T-helper 2 cell treated with Interferon-gamma antibody and Interleukin-4, amounts not matched to agents 5 μg/mL and 100 μg/mL, for 36 hours (primary cell): ENCODE results near the gene STAG3.
"Not testable (repeated sequence)": the region's sequence is repeated elsewhere in the genome, so short reads cannot be mapped to it uniquely, and the experiment has no call there.

Experiments used
- DNase-seq: peaks from one replicate; pipeline ENCODE4 v3.0.0; 2021; ENCODE audit warnings: low spot score
- H3K27ac Mint-ChIP-seq: one replicate; pipeline ENCODE4 v1.8.0; 2021; ENCODE audit warnings: mild to moderate bottlenecking, mixed read lengths
- H3K27me3 Mint-ChIP-seq: one replicate; pipeline ENCODE4 v1.8.0; 2021; ENCODE audit warnings: low read depth, mixed read lengths
- H3K36me3 Mint-ChIP-seq: one replicate; pipeline ENCODE4 v1.8.0; 2021; ENCODE audit warnings: low read depth, mixed read lengths
- H3K4me1 Mint-ChIP-seq: one replicate; pipeline ENCODE4 v1.8.0; 2021; ENCODE audit warnings: low read depth, mixed read lengths
- H3K4me3 Mint-ChIP-seq: one replicate; pipeline ENCODE4 v1.8.0; 2022; ENCODE audit warnings: mild to moderate bottlenecking, moderate library complexity, mixed read lengths
- H3K9me3 Mint-ChIP-seq: one replicate; pipeline ENCODE4 v1.8.0; 2021; ENCODE audit warnings: mixed read lengths

STAG3 gene

GRCh38 chr7:100175296-100175935 is 2.3 kb upstream of the STAG3 start:
- no peak for DNase-seq
- peaks cover 2% of the 10 kb centered on the region for H3K9me3 Mint-ChIP-seq
- H3K4me3 Mint-ChIP-seq = peak overlapping the region; percentile 51
- peaks cover 25% of the 10 kb centered on the region for H3K4me1 Mint-ChIP-seq
- no peak overlapping the region for H3K27ac Mint-ChIP-seq
- H3K36me3 Mint-ChIP-seq = peaks cover 10% of the 10 kb centered on the region
- H3K27me3 Mint-ChIP-seq = peaks cover 7% of the 10 kb centered on the region

DNA sequence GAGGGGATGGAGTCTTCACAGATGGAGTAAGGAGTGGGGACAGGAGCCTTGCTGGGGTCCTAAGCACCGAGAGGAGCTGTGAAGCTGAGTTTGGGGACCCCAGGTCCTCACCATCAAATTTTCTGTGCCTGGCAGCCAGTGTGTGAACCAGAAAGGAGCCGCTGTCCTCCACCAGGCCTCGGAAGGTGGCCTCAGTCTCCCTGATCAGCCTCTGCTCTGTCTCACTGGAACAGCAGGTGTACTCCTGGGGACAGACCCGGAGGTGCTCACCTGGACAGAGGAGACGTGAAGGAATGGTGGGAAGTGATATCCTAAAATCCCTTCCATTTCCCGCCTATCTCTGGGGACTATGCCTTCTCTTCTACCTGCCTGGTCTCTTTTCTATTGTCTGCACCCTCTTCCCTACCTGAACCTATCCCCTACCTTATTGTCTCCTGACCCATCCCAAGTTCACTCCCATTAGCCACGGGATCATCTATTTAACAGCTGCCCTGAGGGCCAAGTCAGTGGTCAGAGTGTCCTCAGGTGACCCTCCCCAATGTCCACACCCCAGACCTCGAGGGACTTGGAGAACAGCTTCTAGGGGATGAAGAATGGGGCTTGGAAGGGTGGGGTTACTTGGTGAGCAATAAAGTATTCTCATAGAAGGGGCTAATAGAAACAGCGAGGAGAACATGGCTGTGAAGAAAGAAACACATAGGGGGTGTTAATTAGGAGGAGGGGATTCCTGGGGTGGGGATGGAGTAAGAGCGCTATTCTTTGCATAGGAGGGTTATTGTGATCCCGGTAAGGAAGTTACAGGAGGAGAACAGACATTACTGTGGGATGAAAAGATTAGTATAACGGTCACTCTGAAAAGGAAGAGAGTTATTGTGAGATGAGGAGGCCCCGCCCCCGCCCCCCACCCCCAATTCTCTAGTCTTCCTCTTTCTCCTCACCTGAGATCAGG is 1.3 kb upstream of the STAG3 start:
- peaks cover 28% of the 10 kb centered on the region for H3K4me1 Mint-ChIP-seq

DNA sequence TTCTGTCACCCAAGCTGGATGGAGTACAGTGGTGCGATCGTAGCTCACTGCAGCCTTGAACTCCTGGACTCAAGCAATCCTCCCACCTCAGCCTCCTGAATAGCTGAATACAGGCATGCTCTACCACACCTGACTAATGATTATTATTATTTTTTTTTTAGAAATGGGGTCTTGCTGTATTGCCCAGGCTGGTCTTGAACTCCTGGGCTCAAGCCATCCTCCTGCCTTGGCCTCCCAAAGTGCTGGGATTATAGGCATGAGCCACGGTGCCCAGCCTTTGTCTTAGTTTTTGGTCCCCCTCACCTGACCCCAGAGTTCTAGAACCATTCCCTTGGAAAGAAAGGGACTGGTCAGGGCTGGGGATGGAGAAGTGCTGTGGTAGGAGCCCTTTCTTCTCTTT is 2.4 kb downstream of the STAG3 start:
- Mint-ChIP-seq H3K4me1 (peaks cover 46% of the 10 kb centered on the region), H3K4me3 (peak overlapping the region; percentile 66), H3K27ac (peak overlapping the region; percentile 89)
- not testable (repeated sequence) for H3K36me3 Mint-ChIP-seq, H3K9me3 Mint-ChIP-seq, H3K27me3 Mint-ChIP-seq, DNase-seq

More for the DNA sequence above, 1.3 kb upstream of the STAG3 start:
- peaks cover 4% of the 10 kb centered on the region for H3K9me3 Mint-ChIP-seq
- H3K27ac Mint-ChIP-seq = no peak overlapping the region
- H3K36me3 Mint-ChIP-seq = peaks cover 10% of the 10 kb centered on the region
- peaks cover 2% of the 10 kb centered on the region for H3K27me3 Mint-ChIP-seq
- no peak for DNase-seq
- H3K4me3 Mint-ChIP-seq = peak overlapping the region; percentile 83

GRCh38 chr7:100182616-100183015 is 4.9 kb downstream of the STAG3 start:
- not testable (repeated sequence) for H3K27ac Mint-ChIP-seq, H3K27me3 Mint-ChIP-seq, H3K9me3 Mint-ChIP-seq, H3K36me3 Mint-ChIP-seq, DNase-seq
- peak overlapping the region; percentile 15 for H3K4me3 Mint-ChIP-seq
- H3K4me1 Mint-ChIP-seq = peaks cover 36% of the 10 kb centered on the region

DNA sequence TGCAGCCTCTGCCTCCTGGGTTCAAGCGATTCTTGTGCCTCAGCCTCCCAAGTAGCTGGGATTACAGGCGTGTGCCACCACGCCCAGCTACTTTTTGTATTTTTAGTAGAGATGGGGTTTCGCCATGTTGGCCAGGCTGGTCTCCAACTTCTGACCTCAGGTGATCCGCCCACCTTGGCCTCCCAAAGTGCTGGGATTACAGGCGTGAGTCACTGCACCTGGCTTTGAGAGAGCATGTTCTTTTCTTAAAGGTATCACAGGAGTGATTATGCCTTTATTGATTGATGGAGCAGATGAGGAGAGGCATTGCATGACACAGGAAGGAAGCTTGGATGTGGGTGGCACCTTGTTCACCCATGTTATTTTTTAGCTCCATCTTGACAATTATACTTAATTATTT is 5.4 kb downstream of the STAG3 start:
- H3K36me3 Mint-ChIP-seq, DNase-seq, H3K27me3 Mint-ChIP-seq, H3K27ac Mint-ChIP-seq, H3K4me3 Mint-ChIP-seq, H3K9me3 Mint-ChIP-seq: not testable (repeated sequence)
- peaks cover 36% of the 10 kb centered on the region for H3K4me1 Mint-ChIP-seq

DNA sequence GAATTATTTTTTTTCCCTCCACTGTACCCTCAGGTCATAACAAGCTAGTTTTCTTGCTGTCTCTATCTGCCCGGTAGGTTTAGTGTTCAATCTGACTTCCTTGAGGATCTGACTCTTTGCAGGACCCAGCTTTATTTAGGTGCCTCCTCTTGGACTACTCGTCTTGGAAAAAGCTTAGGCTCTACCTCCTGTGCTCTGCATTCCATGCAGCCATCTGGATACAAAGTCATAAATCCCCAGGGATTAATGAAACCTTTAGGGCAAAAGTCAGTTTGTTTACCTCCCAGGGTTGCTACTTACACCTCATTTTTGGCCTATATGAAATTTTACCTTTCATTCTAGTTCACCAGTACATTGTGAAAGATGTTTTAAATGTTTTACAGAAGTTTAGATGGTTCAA is 8.0 kb downstream of the STAG3 start:
- DNase-seq = no peak
- no peak overlapping the region for H3K27ac Mint-ChIP-seq
- H3K36me3 Mint-ChIP-seq = peaks cover 6% of the 10 kb centered on the region
- H3K9me3 Mint-ChIP-seq = no peaks in the 10 kb centered on the region
- H3K4me3 Mint-ChIP-seq = no peak overlapping the region
- no peaks in the 10 kb centered on the region for H3K27me3 Mint-ChIP-seq
- H3K4me1 Mint-ChIP-seq = peaks cover 36% of the 10 kb centered on the region

GRCh38 chr7:100189061-100189460 is 11.3 kb downstream of the STAG3 start:
- no peak for DNase-seq
- H3K27me3 Mint-ChIP-seq = no peaks in the 10 kb centered on the region
- peaks cover 2% of the 10 kb centered on the region for H3K36me3 Mint-ChIP-seq
- H3K4me1 Mint-ChIP-seq = peaks cover 26% of the 10 kb centered on the region
- H3K9me3 Mint-ChIP-seq = no peaks in the 10 kb centered on the region
- H3K27ac Mint-ChIP-seq = no peak overlapping the region
- H3K4me3 Mint-ChIP-seq = no peak overlapping the region

- DNase-seq = no peak
- Mint-ChIP-seq H3K4me3 (no peak overlapping the region), H3K9me3 (no peaks in the 10 kb centered on the region), H3K4me1 (peaks cover 26% of the 10 kb centered on the region), H3K27ac (peak overlapping the region; percentile 46), H3K27me3 (no peaks in the 10 kb centered on the region), H3K36me3 (peaks cover 2% of the 10 kb centered on the region)
Measured at GRCh38 chr7:100190048-100190711, 12.5 kb downstream of the STAG3 start.

- no peak for DNase-seq
- Mint-ChIP-seq H3K36me3 (peaks cover 2% of the 10 kb centered on the region), H3K4me1 (peaks cover 28% of the 10 kb centered on the region), H3K27ac (no peak overlapping the region), H3K9me3 (no peaks in the 10 kb centered on the region), H3K4me3 (no peak overlapping the region), H3K27me3 (no peaks in the 10 kb centered on the region)
Measured at GRCh38 chr7:100191775-100192174, 14.1 kb downstream of the STAG3 start.

DNA sequence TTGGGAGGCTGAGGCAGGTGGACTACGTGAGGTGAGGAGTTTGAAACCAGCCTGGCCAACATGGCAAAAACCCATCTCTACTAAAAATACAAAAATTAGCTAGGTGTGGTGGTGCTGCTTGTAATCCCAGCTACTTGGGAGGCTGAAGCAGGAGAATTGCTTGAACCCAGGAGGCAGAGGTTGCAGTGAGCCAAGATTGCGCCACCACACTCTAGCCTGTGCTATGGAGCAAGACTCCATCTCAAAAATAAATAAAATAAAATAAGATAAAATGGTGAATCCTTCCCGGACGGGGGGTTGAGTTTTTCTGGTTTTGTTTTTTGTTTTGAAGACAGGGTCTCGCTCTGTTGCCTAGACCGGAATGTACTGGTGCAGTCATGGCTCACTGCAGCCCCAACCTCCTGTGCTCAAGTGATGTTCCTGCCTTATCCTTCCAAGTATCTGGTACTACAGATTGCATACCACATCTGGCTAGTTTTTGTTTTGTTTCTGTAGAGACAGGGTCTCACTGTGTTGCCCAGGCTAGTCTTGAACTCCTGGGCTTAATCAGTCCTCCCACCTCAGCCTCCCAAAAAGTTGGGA is 14.7 kb downstream of the STAG3 start:
- H3K9me3 Mint-ChIP-seq, H3K27me3 Mint-ChIP-seq, H3K4me3 Mint-ChIP-seq, H3K36me3 Mint-ChIP-seq, H3K27ac Mint-ChIP-seq, DNase-seq: not testable (repeated sequence)
- peaks cover 28% of the 10 kb centered on the region for H3K4me1 Mint-ChIP-seq

DNA sequence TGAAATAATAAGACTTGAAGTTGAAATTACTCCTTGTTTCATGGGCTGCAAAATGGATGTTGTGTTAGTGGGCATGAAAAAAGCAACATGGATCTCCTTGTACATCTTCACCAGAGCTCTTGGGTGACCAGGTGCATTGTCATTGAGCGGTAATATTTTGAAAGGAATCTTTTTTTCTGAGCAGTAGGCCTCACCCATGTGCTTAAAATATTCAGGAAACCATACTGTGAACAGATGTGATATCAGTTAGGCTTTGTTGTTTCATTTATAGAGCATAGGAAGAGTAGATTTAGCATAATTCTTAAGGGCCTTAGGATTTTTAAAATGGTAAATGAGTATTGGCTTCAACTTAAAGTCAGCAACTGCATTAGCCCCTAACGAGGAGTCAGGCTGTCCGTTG is 15.3 kb downstream of the STAG3 start:
- Mint-ChIP-seq H3K36me3 (peaks cover 2% of the 10 kb centered on the region), H3K4me1 (peaks cover 28% of the 10 kb centered on the region), H3K27me3 (no peaks in the 10 kb centered on the region), H3K9me3 (no peaks in the 10 kb centered on the region), H3K4me3 (no peak overlapping the region), H3K27ac (peak overlapping the region; percentile 1)
- no peak for DNase-seq

DNA sequence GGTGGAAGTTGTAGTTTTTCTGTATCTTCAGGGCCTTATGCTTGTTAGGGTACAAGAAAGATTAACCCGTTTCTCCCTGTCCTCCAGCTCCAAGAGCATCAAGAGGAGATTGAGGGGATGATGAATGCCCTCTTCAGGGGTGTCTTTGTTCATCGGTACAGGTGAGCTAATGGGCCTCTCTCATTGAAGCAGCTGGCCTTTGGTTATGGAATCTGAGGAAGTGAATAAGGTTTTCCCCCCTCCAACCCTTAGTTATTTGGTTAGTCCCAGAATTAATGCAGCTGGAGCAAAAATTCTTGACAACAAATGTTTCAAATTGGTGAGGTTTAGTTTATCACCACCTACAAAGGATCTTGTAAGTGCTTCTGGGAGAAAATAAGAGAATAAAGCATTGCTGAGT is 17.5 kb downstream of the STAG3 start:
- H3K36me3 Mint-ChIP-seq = peaks cover 2% of the 10 kb centered on the region
- no peaks in the 10 kb centered on the region for H3K9me3 Mint-ChIP-seq
- H3K4me3 Mint-ChIP-seq = no peak overlapping the region
- H3K4me1 Mint-ChIP-seq = peaks cover 24% of the 10 kb centered on the region
- no peak for DNase-seq
- H3K27me3 Mint-ChIP-seq = no peaks in the 10 kb centered on the region
- no peak overlapping the region for H3K27ac Mint-ChIP-seq

GRCh38 chr7:100195901-100196322 is 18.2 kb downstream of the STAG3 start:
- H3K36me3 Mint-ChIP-seq, H3K27ac Mint-ChIP-seq, DNase-seq, H3K9me3 Mint-ChIP-seq, H3K27me3 Mint-ChIP-seq, H3K4me3 Mint-ChIP-seq: not testable (repeated sequence)
- H3K4me1 Mint-ChIP-seq = peaks cover 18% of the 10 kb centered on the region

- DNase-seq = no peak
- H3K36me3 Mint-ChIP-seq = peaks cover 4% of the 10 kb centered on the region
- H3K27me3 Mint-ChIP-seq = no peaks in the 10 kb centered on the region
- no peak overlapping the region for H3K27ac Mint-ChIP-seq
- peaks cover 5% of the 10 kb centered on the region for H3K4me1 Mint-ChIP-seq
- H3K4me3 Mint-ChIP-seq = no peak overlapping the region
- H3K9me3 Mint-ChIP-seq = no peaks in the 10 kb centered on the region
Measured at GRCh38 chr7:100198266-100198665, 20.5 kb downstream of the STAG3 start.
